Heart left ventricle (tissue), 16 donors: ENCODE results near the gene A2M. TPM values are rescaled to one million over a fixed set of nuclear protein-coding genes. Genes with fewer than 3 reads are reported as not detected.

Experiments
- ATAC-seq, 4 donors: fragments of 200-7000 bp; cut with Tn5 transposase; one replicate each; pipeline ENCODE4 v1.9.1; 2020 to 2022; ENCODE audit warnings: moderate library complexity in 4 of 4, mild to moderate bottlenecking in 3 of 4, moderate number of reproducible peaks in 1 of 4
- DNase-seq, 5 donors: peaks; one replicate each; pipeline ENCODE4 v3.0.0-alpha.2; 2020
- H3K27ac ChIP-seq, 12 donors: fragments of 200-600 bp; sonication (generic) in 4 of 12; one replicate each; pipeline versions ENCODE4 v1.5.0 to v1.8.0; 2016 to 2022; ENCODE audit warnings: mild to moderate bottlenecking in 2 of 12
- H3K27me3 ChIP-seq, 9 donors: fragments of 200-600 bp; sonication (generic) in 2 of 9; one replicate each; pipeline versions ENCODE4 v1.5.1 to v1.8.0; 2016 to 2022; ENCODE audit warnings: mild to moderate bottlenecking in 3 of 9
- H3K36me3 ChIP-seq, 9 donors: fragments of 200-600 bp; sonication (generic) in 2 of 9; one replicate each; pipeline versions ENCODE4 v1.5.0 to v1.8.0; 2018 to 2022; ENCODE audit warnings: mild to moderate bottlenecking in 2 of 9
- H3K4me1 ChIP-seq, 12 donors: fragments of 200-600 bp; sonication (generic) in 4 of 12; one replicate each; pipeline versions ENCODE4 v1.5.0 to v1.8.0; 2016 to 2022; ENCODE audit warnings: mild to moderate bottlenecking in 3 of 12
- H3K4me3 ChIP-seq, 12 donors: fragments of 200-600 bp; sonication (generic) in 4 of 12; one replicate each; pipeline versions ENCODE4 v1.5.0 to v1.8.0; 2017 to 2022; ENCODE audit warnings: mild to moderate bottlenecking in 9 of 12, moderate library complexity in 4 of 12
- H3K9me3 ChIP-seq, 12 donors: fragments of 200-600 bp; sonication (generic) in 4 of 12; one replicate each; pipeline versions ENCODE4 v1.5.0 to v1.8.0; 2016 to 2022; ENCODE audit warnings: mild to moderate bottlenecking in 1 of 12
- POLR2A ChIP-seq, 2 donors: fragments of 450-650 bp; IDR thresholded peaks; one replicate each; pipeline ENCODE4 v1.6.1; 2017; ENCODE audit warnings: antibody characterized with exemption in 2 of 2, mild to moderate bottlenecking in 2 of 2, moderate library complexity in 2 of 2
- WGBS, 4 donors: extraction: QIAGEN DNeasy Blood & Tissue Kit in 2 of 4; methylation state at CpG; one replicate each; pipeline versions ENCODE4 v1.1.5 to v1.1.7; 2013 to 2018; 5-methylcytosine and 5-hydroxymethylcytosine counted together
- intact Hi-C, 10 donors: fragments of 100-400 bp; cut with DNase I; formaldehyde crosslinking; loops; one replicate each; pipeline versions ENCODE4 v1.11.1 to v1.14.2; 2022
- polyA plus RNA-seq, 2 donors: library from polyadenylated mRNA; stranded (reverse); fragments of 200-250 nt; gene quantifications; one replicate each; pipeline ENCODE4 v1.2.3, GENCODE V29; 2013
- total RNA-seq, 9 donors: library from RNA; depleted of rRNA in 2 of 9; stranded (reverse); fragments of >200 nt in 2 of 9; fragmentation: NEBNext Ultra II Directional in 3 of 9; extraction: Animal tissue kit (Norgen Biotek cat#: 25700) in 3 of 9; gene quantifications; one replicate each; pipeline versions ENCODE4 v1.1.0 to v1.2.4, GENCODE V29; 2016 to 2023
- TF ChIP-seq, protein P1 (sequence below), 12 donors: fragments of 200-600 bp; sonication (generic) in 4 of 12; IDR thresholded peaks; one replicate each; pipeline versions ENCODE4 v1.5.0 to v1.8.0; 2018 to 2022; ENCODE audit warnings: antibody characterized with exemption in 12 of 12, mild to moderate bottlenecking in 5 of 12
- donor health status: ischemic (EF 13 %, LVEDD 7.1; RV severe dilation, severe dysfunction).
- donor health status: healthy with polysubstance abuse.
- donor health status: DM: no; HTN: yes; CAD: no.
- donor health status: DM: no; HTN: no; CAD: no.
- donor health status: ischemic (EF 25% LVEDD 6.9; RV normal size, moderate dysfunction).
- donor health status: ischemic (EF 25% LVEDD 5.7; RV mildly dilated, moderate dysfunction).
- donor health status: healthy.
- donor health status: DM: yes; HTN: yes; CAD: no.
- donor health status: ischemic (EF 35%, LVEDD 5.7; RV mildly dilated, moderate dysfunction).
- donor health status: nonischemic (EF 11% LVEDD 7.7; RV severe dilation, severe dysfunction).
- donor health status: DM: yes; HTN: yes; CAD: no.
- donor health status: PGD.
- donor health status: ischemic (EF 29% LVEDD 5.4; RV normal size, mild dysfunction).
- donor health status: nonischemic (EF 23%, LVEDD 6.1; RV moderate dilation, normal function).

The A2M gene
- total and polyA plus RNA-seq, 11 donors, result 133 to 1,706 (median 385) TPM

DNA sequence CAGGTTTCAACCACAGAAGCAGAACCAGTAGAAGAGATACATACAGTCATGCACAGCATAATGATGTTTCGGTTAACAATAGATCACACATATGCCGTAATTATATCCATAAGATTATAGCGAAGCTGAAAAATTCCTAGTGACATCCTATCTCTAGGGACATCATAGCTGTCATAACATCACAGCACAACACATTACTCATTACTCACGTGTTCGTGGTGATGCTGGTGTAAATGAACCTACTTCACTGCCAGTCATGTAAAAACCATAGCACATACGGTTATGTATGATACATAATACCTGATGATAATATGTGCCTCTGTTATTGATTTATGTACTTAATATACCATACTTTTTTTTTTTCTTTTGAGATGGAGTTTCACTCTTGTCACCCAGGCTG is 81.6 kb downstream of the A2M start:
- peaks cover 0 to 3% (median 0%) of the 10 kb centered on the region in 12 donors for H3K9me3 ChIP-seq

DNA sequence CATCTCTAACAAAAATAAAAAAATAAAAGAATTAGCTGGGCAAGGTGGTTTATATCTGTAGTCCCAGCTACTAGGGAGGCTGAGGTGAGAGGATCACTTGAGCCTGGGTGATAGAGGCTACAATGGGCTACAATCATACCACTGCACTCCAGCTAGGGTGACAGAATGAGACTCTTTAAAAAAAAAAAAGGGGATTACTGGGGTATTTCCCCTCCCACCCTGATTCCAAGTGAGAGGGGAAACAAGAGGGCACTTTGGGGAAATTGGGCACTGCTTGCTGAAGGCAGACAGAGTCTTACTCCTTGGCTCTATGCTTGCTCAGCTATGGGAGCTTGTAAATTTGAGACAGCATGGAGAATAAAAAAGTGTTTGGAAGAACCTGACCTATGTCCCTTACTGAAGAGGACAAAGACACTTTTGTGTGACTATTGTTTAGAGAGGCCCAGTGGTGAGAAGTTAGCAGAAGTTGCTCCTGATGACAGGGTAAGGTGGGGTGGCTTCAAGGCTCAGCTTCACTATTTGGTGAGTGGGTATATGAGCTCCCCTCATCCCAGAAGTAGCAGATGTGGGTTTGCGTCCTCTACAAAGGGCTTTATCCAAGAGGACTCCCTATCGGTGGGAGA is 82.3 kb downstream of the A2M start:
- 94 to 96% (median 96%) methylated on average over 2 of the region's 2 CpGs for whole genome bisulfite sequencing, 4 donors
- TF ChIP-seq, protein P1, sequence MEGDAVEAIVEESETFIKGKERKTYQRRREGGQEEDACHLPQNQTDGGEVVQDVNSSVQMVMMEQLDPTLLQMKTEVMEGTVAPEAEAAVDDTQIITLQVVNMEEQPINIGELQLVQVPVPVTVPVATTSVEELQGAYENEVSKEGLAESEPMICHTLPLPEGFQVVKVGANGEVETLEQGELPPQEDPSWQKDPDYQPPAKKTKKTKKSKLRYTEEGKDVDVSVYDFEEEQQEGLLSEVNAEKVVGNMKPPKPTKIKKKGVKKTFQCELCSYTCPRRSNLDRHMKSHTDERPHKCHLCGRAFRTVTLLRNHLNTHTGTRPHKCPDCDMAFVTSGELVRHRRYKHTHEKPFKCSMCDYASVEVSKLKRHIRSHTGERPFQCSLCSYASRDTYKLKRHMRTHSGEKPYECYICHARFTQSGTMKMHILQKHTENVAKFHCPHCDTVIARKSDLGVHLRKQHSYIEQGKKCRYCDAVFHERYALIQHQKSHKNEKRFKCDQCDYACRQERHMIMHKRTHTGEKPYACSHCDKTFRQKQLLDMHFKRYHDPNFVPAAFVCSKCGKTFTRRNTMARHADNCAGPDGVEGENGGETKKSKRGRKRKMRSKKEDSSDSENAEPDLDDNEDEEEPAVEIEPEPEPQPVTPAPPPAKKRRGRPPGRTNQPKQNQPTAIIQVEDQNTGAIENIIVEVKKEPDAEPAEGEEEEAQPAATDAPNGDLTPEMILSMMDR (IDR thresholded peaks at IDR 0.05), result no peak
- TF ChIP-seq POLR2A (IDR thresholded peaks at IDR 0.05), result no peak
- ATAC-seq (no peak), DNase-seq (no peak)
- H3K36me3 ChIP-seq, result no peaks in the 10 kb centered on the region
- H3K4me1 ChIP-seq, result no peaks in the 10 kb centered on the region
- peaks cover 0 to 3% (median 0%) of the 10 kb centered on the region in 12 donors for H3K9me3 ChIP-seq
- no peak overlapping the region for H3K4me3 ChIP-seq
- intact Hi-C loops, result loop anchor here in 2 of 10 donors (10.0 kb wide), 3 partner anchors 259 to 489 kb away; partner anchors contain the start of gene CLEC4E (in 1 of the 2)
- H3K27ac ChIP-seq, result no peak overlapping the region
- H3K27me3 ChIP-seq, result no peaks in the 10 kb centered on the region

More for the DNA sequence above, 81.6 kb downstream of the A2M start:
- Histone ChIP-seq H3K27me3 (no peaks in the 10 kb centered on the region), H3K4me3 (no peak overlapping the region), H3K4me1 (peaks cover 0 to 5% (median 0%) of the 10 kb centered on the region in 12 donors), H3K27ac (no peak overlapping the region), H3K36me3 (no peaks in the 10 kb centered on the region)
- WGBS, 4 donors, result 94 to 97% (median 95%) methylated on average over 6 of the region's 6 CpGs
- no peak for ATAC-seq
- no peak for DNase-seq
- TF ChIP-seq, protein P1 (IDR thresholded peaks at IDR 0.05), result no peak
- TF ChIP-seq POLR2A (IDR thresholded peaks at IDR 0.05), result no peak
- intact Hi-C loops, result loop anchor here in 2 of 10 donors (10.0 kb wide), 3 partner anchors 259 to 489 kb away; partner anchors contain the start of gene CLEC4E (in 1 of the 2)

DNA sequence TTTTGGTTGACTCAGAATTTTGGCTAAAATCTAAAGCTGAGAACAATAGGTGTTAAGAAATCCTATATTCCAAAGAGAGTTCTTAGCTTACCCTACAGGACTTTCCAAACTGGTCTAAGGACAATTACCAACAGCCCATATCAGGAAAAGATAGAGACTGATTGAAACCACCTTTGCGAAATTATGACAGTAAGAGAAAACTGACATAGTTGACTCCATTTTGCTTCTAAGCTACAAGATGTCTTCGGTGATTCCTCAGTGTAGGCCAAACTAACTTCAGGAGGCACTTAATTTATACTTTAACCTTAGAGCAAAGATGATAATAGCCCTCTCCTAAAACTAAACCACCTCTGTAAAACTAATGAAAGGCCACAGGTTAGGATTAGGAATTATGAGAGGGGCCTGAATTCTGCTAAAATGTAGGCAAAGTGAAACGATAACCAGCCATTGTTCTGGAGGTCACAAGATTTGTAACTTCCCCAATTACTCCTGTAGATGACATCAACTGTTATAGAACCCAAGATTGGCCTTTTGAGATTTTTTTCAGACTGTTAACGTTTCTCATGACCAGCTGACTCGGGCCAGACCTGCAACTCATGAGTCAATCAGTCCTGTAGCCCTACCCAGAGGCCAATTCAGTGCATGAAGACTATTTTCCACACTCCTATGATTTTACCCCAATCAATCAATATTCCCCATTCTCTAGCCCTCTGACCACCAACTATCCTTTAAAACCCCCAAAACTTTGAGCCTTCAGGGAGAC is 83.3 kb downstream of the A2M start:
- Histone ChIP-seq H3K27ac (no peak overlapping the region), H3K9me3 (peaks cover 0 to 3% (median 0%) of the 10 kb centered on the region in 12 donors), H3K4me3 (no peak overlapping the region), H3K36me3 (no peaks in the 10 kb centered on the region), H3K27me3 (no peaks in the 10 kb centered on the region), H3K4me1 (no peaks in the 10 kb centered on the region)
- DNase-seq (no peak), ATAC-seq (no peak)
- intact Hi-C loops, result loop anchor here in 2 of 10 donors (10.0 kb wide), 3 partner anchors 258 to 488 kb away; partner anchors contain the start of gene CLEC4E (in 1 of the 2)
- TF ChIP-seq, protein P1 (IDR thresholded peaks at IDR 0.05), result no peak
- TF ChIP-seq POLR2A (IDR thresholded peaks at IDR 0.05), result no peak
- WGBS, 4 donors, result 76 to 79% (median 78%) methylated on average over 5 of the region's 5 CpGs

DNA sequence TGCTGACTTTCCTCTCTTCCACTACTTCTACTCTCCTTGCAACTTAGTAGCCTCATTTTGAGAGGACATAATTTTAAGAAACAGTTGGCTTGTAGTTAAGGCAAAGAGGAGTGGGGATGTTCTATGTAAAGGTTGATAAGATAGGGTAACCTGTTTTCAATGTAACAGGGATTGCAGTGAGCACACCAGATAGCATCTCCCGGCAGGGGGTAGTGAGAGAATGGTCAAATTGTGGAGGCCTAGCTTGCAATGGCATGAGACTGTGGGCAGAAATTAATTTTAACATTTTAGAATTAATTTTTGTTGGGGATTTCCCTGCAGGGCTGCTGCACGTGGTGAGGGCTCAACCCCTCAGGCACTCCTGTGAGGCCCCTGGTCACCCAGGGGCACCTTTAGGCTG is 84.9 kb downstream of the A2M start:
- 76 to 84% (median 78%) methylated on average over 2 of the region's 2 CpGs for WGBS, 4 donors
- intact Hi-C loops, result loop anchor here in 2 of 10 donors (10.0 kb wide), 3 partner anchors 256 to 486 kb away; partner anchors contain the start of gene CLEC4E (in 1 of the 2)
- Histone ChIP-seq H3K27ac (no peak overlapping the region), H3K4me3 (no peak overlapping the region), H3K36me3 (no peaks in the 10 kb centered on the region), H3K4me1 (peaks cover 0 to 15% (median 0%) of the 10 kb centered on the region in 12 donors), H3K9me3 (peaks cover 0 to 3% (median 0%) of the 10 kb centered on the region in 12 donors), H3K27me3 (no peaks in the 10 kb centered on the region)
- DNase-seq (no peak), ATAC-seq (no peak)
- no peak for TF ChIP-seq POLR2A (IDR thresholded peaks at IDR 0.05)
- TF ChIP-seq, protein P1 (IDR thresholded peaks at IDR 0.05), result no peak
